Ammon's horn (tissue), 1 donor: ENCODE results near the gene ADRA1B.

ENCODE experiments used
- DNase-seq: peaks from one replicate; pipeline ENCODE4 v3.0.0-alpha.2; 2016; ENCODE audit warnings: low spot score

ADRA1B gene

GRCh38 chr5:159901772-159902171 lies 14.5 kb upstream of the ADRA1B start:
- no peak for DNase-seq

GRCh38 chr5:159902444-159903121 lies 13.7 kb upstream of the ADRA1B start:
- no peak for DNase-seq

- DNase-seq, result no peak
Observed at GRCh38 chr5:159903131-159903530, 13.2 kb upstream of the ADRA1B start.

GRCh38 chr5:159904874-159905273 lies 11.4 kb upstream of the ADRA1B start:
- no peak for DNase-seq

- DNase-seq, result no peak
Observed at GRCh38 chr5:159905496-159905895, 10.8 kb upstream of the ADRA1B start.

GRCh38 chr5:159906463-159906862 lies 9.8 kb upstream of the ADRA1B start:
- DNase-seq, result no peak

GRCh38 chr5:159906943-159907342 lies 9.3 kb upstream of the ADRA1B start:
- no peak for DNase-seq

GRCh38 chr5:159907689-159908590 lies 8.3 kb upstream of the ADRA1B start:
- no peak for DNase-seq

- DNase-seq, result no peak
Observed at GRCh38 chr5:159908591-159908940, 7.7 kb upstream of the ADRA1B start.

GRCh38 chr5:159909126-159909525 lies 7.2 kb upstream of the ADRA1B start:
- DNase-seq, result no peak

- DNase-seq, result no peak
Observed at GRCh38 chr5:159910207-159910842, 6.0 kb upstream of the ADRA1B start.

- no peak for DNase-seq
Observed at GRCh38 chr5:159910843-159911229, 5.4 kb upstream of the ADRA1B start.

GRCh38 chr5:159911349-159911748 lies 4.9 kb upstream of the ADRA1B start:
- DNase-seq, result no peak

GRCh38 chr5:159912033-159912800 lies 4.1 kb upstream of the ADRA1B start:
- DNase-seq, result no peak

GRCh38 chr5:159913048-159913447 lies 3.2 kb upstream of the ADRA1B start:
- no peak for DNase-seq

- DNase-seq, result no peak
Observed at GRCh38 chr5:159913501-159913900, 2.8 kb upstream of the ADRA1B start.

- DNase-seq, result no peak
Observed at GRCh38 chr5:159916841-159917761, 819 bp downstream of the ADRA1B start.

GRCh38 chr5:159917994-159918393 lies 1.7 kb downstream of the ADRA1B start:
- peak; percentile 62 for DNase-seq

GRCh38 chr5:159921721-159922120 lies 5.4 kb downstream of the ADRA1B start:
- DNase-seq, result no peak

GRCh38 chr5:159923008-159923407 lies 6.7 kb downstream of the ADRA1B start:
- DNase-seq, result no peak
